Measurements from ENCODE around the gene WDR62.

- TF ChIP-seq GATA3 (IDR thresholded peaks at IDR 0.05; ENCODE audit: low read depth, low read length), result no peak
- TF ChIP-seq GATA2 (IDR thresholded peaks at IDR 0.05; ENCODE audit: low read depth, low read length), result no peak
Measured at GRCh38 chr19:36113425-36113824, 58.7 kb downstream of the WDR62 start.
